Heart right ventricle (tissue), 16 donors: ENCODE measurements around the gene PRICKLE1. TPM values are rescaled to one million over a fixed set of nuclear protein-coding genes. Genes with fewer than 3 reads are reported as not detected.

Experiments used
- ATAC-seq, 8 donors: fragments of 200-7000 bp; cut with Tn5 transposase; one replicate each; pipeline ENCODE4 v1.9.1; 2020; ENCODE audit warnings: mild to moderate bottlenecking in 8 of 8, moderate library complexity in 8 of 8, moderate number of reproducible peaks in 1 of 8
- DNase-seq, 2 donors: peaks; one replicate each; pipeline ENCODE4 v3.0.0-alpha.2; 2020
- H3K27ac ChIP-seq, 10 donors: fragments of 200-600 bp; sonication (generic) in 2 of 10; one replicate each; pipeline versions ENCODE4 v1.5.0 to v1.8.0; 2020 to 2022; ENCODE audit warnings: mild to moderate bottlenecking in 3 of 10
- H3K27me3 ChIP-seq, 7 donors: fragments of 200-600 bp; one replicate each; pipeline ENCODE4 v1.8.0; 2021 to 2022; ENCODE audit warnings: mild to moderate bottlenecking in 2 of 7
- H3K36me3 ChIP-seq, 9 donors: fragments of 200-600 bp; sonication (generic) in 1 of 9; one replicate each; pipeline versions ENCODE4 v1.5.0 to v1.8.0; 2020 to 2022; ENCODE audit warnings: mild to moderate bottlenecking in 2 of 9
- H3K4me1 ChIP-seq, 9 donors: fragments of 200-600 bp; sonication (generic) in 1 of 9; one replicate each; pipeline versions ENCODE4 v1.5.0 to v1.8.0; 2020 to 2022; ENCODE audit warnings: mild to moderate bottlenecking in 4 of 9
- H3K4me3 ChIP-seq, 10 donors: fragments of 200-600 bp; sonication (generic) in 2 of 10; one replicate each; pipeline versions ENCODE4 v1.5.0 to v1.8.0; 2020 to 2022; ENCODE audit warnings: mild to moderate bottlenecking in 7 of 10, moderate library complexity in 2 of 10
- H3K9me3 ChIP-seq, 11 donors: fragments of 200-600 bp in 10 of 11; sonication (generic) in 2 of 11; one replicate each; pipeline versions ENCODE4 v1.5.0 to v1.8.0; 2013 to 2022; ENCODE audit warnings: mild to moderate bottlenecking in 2 of 11, control low read depth in 1 of 11, moderate library complexity in 1 of 11
- CTCF ChIP-seq, 9 donors: fragments of 200-600 bp; sonication (generic) in 2 of 9; IDR thresholded peaks; one replicate each; pipeline versions ENCODE4 v1.5.0 to v1.8.0; 2021 to 2022; ENCODE audit warnings: antibody characterized with exemption in 9 of 9, mild to moderate bottlenecking in 5 of 9, moderate library complexity in 1 of 9
- WGBS, 2 donors: extraction: QIAGEN DNeasy Blood & Tissue Kit; methylation state at CpG; one replicate each; pipeline ENCODE4 v1.1.7; 2013; ENCODE audit warnings: inconsistent platforms in 1 of 2; 5-methylcytosine and 5-hydroxymethylcytosine counted together
- intact Hi-C, 10 donors: fragments of 100-400 bp; cut with DNase I; formaldehyde crosslinking; loops; one replicate each; pipeline versions ENCODE4 v1.11.1 to v1.14.2; 2022
- polyA plus RNA-seq, 2 donors: library from polyadenylated mRNA; stranded (reverse); fragments of 200-250 nt; gene quantifications; one replicate each; pipeline ENCODE4 v1.2.3, GENCODE V29; 2013
- total RNA-seq, 10 donors: library from RNA; stranded (reverse); fragmentation: NEBNext Ultra II Directional in 3 of 10; extraction: Animal tissue kit (Norgen Biotek cat#: 25700) in 3 of 10; gene quantifications; one replicate each; pipeline versions ENCODE4 v1.2.1 to v1.2.4, GENCODE V29; 2021 to 2023
- donor health status: Arrhythmogenic right ventricular cardiomyopathy.
- donor health status: ischemic (EF 13 %, LVEDD 7.1; RV severe dilation, severe dysfunction).
- donor health status: healthy with polysubstance abuse.
- donor health status: DM: no; HTN: yes; CAD: no.
- donor health status: DM: no; HTN: no; CAD: no.
- donor health status: ischemic (EF 25% LVEDD 6.9; RV normal size, moderate dysfunction).
- donor health status: ischemic (EF 25% LVEDD 5.7; RV mildly dilated, moderate dysfunction).
- donor health status: healthy.
- donor health status: DM: yes; HTN: yes; CAD: no.
- donor health status: Ischemic cardiomyopathy.
- donor health status: ischemic (EF 35%, LVEDD 5.7; RV mildly dilated, moderate dysfunction).
- donor health status: nonischemic (EF 11% LVEDD 7.7; RV severe dilation, severe dysfunction).
- donor health status: DM: yes; HTN: yes; CAD: no.
- donor health status: PGD.
- donor health status: ischemic (EF 29% LVEDD 5.4; RV normal size, mild dysfunction).
- donor health status: nonischemic (EF 23%, LVEDD 6.1; RV moderate dilation, normal function).

PRICKLE1 gene
- total and polyA plus RNA-seq, 12 donors = 2.9 to 36.9 (median 17.8) TPM

GRCh38 chr12:42502682-42503081 is 86.9 kb downstream of the PRICKLE1 start:
- Histone ChIP-seq H3K9me3 (no peaks in the 10 kb centered on the region), H3K36me3 (no peaks in the 10 kb centered on the region), H3K4me3 (no peak overlapping the region), H3K27ac (no peak overlapping the region), H3K4me1 (peaks cover 0 to 25% (median 10%) of the 10 kb centered on the region in 9 donors), H3K27me3 (no peaks in the 10 kb centered on the region)
- ATAC-seq (no peak), DNase-seq (no peak)
- intact Hi-C loops = no loop called here
- no peak for TF ChIP-seq CTCF (IDR thresholded peaks at IDR 0.05)
- WGBS, 2 donors = 86 to 89% methylated on average over 6 of the region's 6 CpGs

GRCh38 chr12:42498549-42499247 is 90.8 kb downstream of the PRICKLE1 start:
- WGBS, 2 donors = 95 to 97% methylated on average over 3 of the region's 3 CpGs
- peaks cover 0 to 11% (median 0%) of the 10 kb centered on the region in 9 donors for H3K36me3 ChIP-seq
- H3K27ac ChIP-seq = no peak overlapping the region
- intact Hi-C loops = no loop called here
- no peaks in the 10 kb centered on the region for H3K9me3 ChIP-seq
- DNase-seq = no peak
- TF ChIP-seq CTCF (IDR thresholded peaks at IDR 0.05) = no peak
- ATAC-seq = no peak
- H3K27me3 ChIP-seq = no peaks in the 10 kb centered on the region
- peaks cover 0 to 7% (median under 1%) of the 10 kb centered on the region in 9 donors for H3K4me1 ChIP-seq
- no peak overlapping the region for H3K4me3 ChIP-seq

DNA sequence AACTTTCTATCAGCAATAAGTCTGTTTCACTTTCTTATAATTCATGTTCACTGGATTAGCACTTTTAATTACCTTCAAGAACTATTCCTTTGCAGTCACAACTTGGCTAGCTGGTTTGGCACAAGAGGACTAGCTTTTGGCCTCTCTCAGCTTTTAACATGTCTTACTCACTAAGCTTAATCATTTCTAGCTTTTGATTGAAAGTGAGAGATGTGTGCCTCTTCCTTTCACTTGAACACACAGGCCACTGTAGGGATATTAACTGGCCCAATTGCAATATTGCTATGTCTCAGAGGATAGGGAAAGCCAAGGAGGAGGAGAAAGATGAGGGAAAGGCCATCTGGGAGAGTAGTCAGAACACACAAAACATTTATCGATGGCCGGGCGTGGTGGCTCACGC is 92.7 kb downstream of the PRICKLE1 start:
- Histone ChIP-seq H3K9me3 (no peaks in the 10 kb centered on the region), H3K36me3 (peaks cover 0 to 11% (median 0%) of the 10 kb centered on the region in 9 donors), H3K4me3 (no peak overlapping the region), H3K4me1 (peaks cover 0 to 9% (median 0%) of the 10 kb centered on the region in 9 donors), H3K27me3 (no peaks in the 10 kb centered on the region), H3K27ac (no peak overlapping the region)
- DNase-seq = no peak
- WGBS, 2 donors = 91 to 95% methylated on average over 4 of the region's 4 CpGs
- TF ChIP-seq CTCF (IDR thresholded peaks at IDR 0.05) = no peak
- no peak for ATAC-seq
- intact Hi-C loops = no loop called here

DNA sequence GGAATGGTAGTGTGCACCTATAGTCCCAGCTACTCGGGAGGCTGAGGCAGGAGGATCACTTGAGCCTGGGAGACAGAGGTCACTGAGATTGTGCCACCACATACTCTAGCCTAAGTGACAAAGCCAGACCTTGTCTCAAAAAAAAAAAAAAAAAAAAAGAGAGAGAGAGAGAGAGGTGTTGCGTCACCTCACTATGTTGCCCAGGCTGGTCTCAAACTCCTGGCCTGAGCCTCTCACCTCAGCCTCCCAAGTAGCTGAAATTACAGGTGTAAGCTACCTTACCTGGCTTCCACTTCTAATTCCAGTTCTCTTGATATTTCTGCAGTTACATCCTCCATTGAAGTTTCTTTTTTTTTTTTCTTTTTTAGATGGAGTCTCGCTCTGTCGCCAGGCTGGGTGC is 94.3 kb downstream of the PRICKLE1 start:
- H3K27ac ChIP-seq = no peak overlapping the region
- DNase-seq (no peak), ATAC-seq (no peak)
- WGBS, 2 donors = 96 to 100% methylated on average over 4 of the region's 4 CpGs
- peaks cover 0 to 9% (median 0%) of the 10 kb centered on the region in 9 donors for H3K4me1 ChIP-seq
- peaks cover 0 to 11% (median 0%) of the 10 kb centered on the region in 9 donors for H3K36me3 ChIP-seq
- intact Hi-C loops = no loop called here
- no peaks in the 10 kb centered on the region for H3K27me3 ChIP-seq
- no peak for TF ChIP-seq CTCF (IDR thresholded peaks at IDR 0.05)
- H3K9me3 ChIP-seq = no peaks in the 10 kb centered on the region
- no peak overlapping the region for H3K4me3 ChIP-seq
